Bronchial smooth muscle cell (primary cell): ENCODE measurements around the gene ZNF680. TPM values are rescaled to one million over a fixed set of nuclear protein-coding genes. Genes with fewer than 3 reads are reported as not detected.

ENCODE experiments used
- total RNA-seq: library from RNA; depleted of rRNA; stranded (reverse); fragments of >200 nt; gene quantifications from 2 replicates; pipeline ENCODE4 v1.2.1, GENCODE V29; 2014

Gene ZNF680
- 2.7 and 7.3 TPM in 2 replicates for total RNA-seq

GRCh38 chr7:64562626-64563278 is at the start of gene ZNF680:
Gene ZNF680 (minus strand): TSS chr7:64563071. CDS start chr7:64562954, 117 bp downstream.

Other genes starting within 250 kb of the ZNF680 start
- gene ZNF736, start 249.1 kb downstream of the ZNF680 start, total RNA-seq = 5.8 and 8.8 TPM in 2 replicates
- gene ZNF107, start 103.1 kb upstream of the ZNF680 start, total RNA-seq = 0.60 and 1.1 TPM in 2 replicates
- 2.1 and 4.7 TPM in 2 replicates for gene ZNF138, start 231.4 kb upstream of the ZNF680 start, total RNA-seq